ENCODE data around the gene RTN4IP1. TPM values are rescaled to one million over a fixed set of nuclear protein-coding genes. Genes with fewer than 3 reads are reported as not detected.
"Not testable (repeated sequence)": the region's sequence is repeated elsewhere in the genome, so short reads cannot be mapped to it uniquely, and the experiment has no call there.

RTN4IP1 gene
- total and polyA plus RNA-seq, 9 of the 15 experiments (the other 6 are each of a cell fraction or from before 2014, with no cell fraction given) = 17.9 to 46.0 (median 22.2) TPM

DNA sequence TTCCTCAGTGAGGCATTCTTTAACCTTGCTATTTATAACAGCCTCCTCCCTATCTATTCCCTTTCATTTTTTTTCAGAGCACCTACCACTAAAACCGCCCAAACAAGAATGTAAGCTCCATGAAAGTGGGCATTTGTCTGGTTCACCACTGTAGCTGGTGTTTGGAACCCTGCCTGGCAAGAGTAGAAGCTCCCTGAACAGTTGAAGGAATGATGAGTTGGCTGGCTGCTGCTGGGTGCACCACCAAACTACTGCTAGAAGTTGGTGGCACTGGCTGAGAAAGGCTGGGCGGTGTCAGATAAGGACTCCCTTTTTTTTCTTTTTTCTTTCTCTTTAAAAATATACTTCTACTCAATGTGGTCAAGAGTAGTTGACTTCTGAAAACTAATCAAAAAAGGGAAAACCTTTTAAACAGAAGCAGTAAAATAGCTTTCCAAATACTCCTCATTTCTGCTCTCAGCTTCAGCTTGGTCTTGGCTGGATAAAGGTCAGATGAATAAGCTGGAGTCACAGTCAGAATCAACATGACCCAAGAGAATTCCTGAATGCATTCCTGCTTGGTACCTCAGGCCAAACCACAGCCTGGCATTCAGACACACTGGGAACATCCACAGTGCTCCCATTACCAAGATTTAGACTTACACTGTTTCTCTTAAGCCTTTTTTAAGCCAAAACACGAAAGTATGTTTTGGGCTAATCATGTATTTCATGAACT is 38.0 kb downstream of the RTN4IP1 start:
- FAIRE-seq = no peak
- DNase-seq (ENCODE audit: extremely low read depth in 1 of 4, low spot score in 3 of 4) = no peak
- Histone ChIP-seq H3K9me3 (replicated peaks; ENCODE audit: control insufficient read depth, insufficient read depth, low read depth, low read length) (no peaks in the 10 kb centered on the region), H3K27ac (ENCODE audit: extremely low read depth, low read depth, low read length) (no peak overlapping the region), H3K4me2 (ENCODE audit: insufficient read depth, low read length) (no peak overlapping the region), H3K4me1 (replicated peaks in 1 of 2; ENCODE audit: control insufficient read depth in 2 of 2, insufficient read depth in 2 of 2, low read length in 2 of 2) (no peaks in the 10 kb centered on the region), H3K4me3 (no peak overlapping the region), H3K9ac (ENCODE audit: insufficient read depth in 1 of 2, low read depth in 2 of 2, low read length in 2 of 2) (no peak overlapping the region), H2AFZ (ENCODE audit: low read depth, low read length) (no peak overlapping the region), H3K9me1 (ENCODE audit: control insufficient read depth, insufficient read depth, low read length) (no peaks in the 10 kb centered on the region), H3K79me2 (ENCODE audit: control insufficient read depth, insufficient read depth, low read length) (no peaks in the 10 kb centered on the region), H4K20me1 (replicated peaks; ENCODE audit: control insufficient read depth, insufficient read depth, low read length) (no peaks in the 10 kb centered on the region), H3K27me3 (ENCODE audit: control insufficient read depth in 2 of 2, insufficient read depth in 2 of 2, low read length in 2 of 2) (no peaks in the 10 kb centered on the region), H3K36me3 (ENCODE audit: control insufficient read depth, insufficient read depth, low read length) (peaks cover 26% of the 10 kb centered on the region)
- TF ChIP-seq NONO (IDR thresholded peaks at IDR 0.05; ENCODE audit: low read depth in 2 of 2, low read length in 1 of 2) = no peak
- TF ChIP-seq HIVEP1 (CRISPR knock-in tag; IDR thresholded peaks at IDR 0.05) = no peak
- TF ChIP-seq MCM7 (IDR thresholded peaks at IDR 0.05) = no peak
- no peak for TF ChIP-seq WHSC1 (IDR thresholded peaks at IDR 0.05; ENCODE audit: low read length)
- TF ChIP-seq ZNF184 (CRISPR knock-in tag; IDR thresholded peaks at IDR 0.05) = no peak
- 77% methylated on average over 3 of the region's 3 CpGs for WGBS (ENCODE audit: insufficient coverage, low coverage, missing lambda C conversion rate)
- intact Hi-C loops (cut with micrococcal nuclease) = no loop called here
- ChIA-PET CTCF (ENCODE audit: low intra/inter-chr PET ratio) (no interaction called here), POLR2A (interaction anchor here (0.8 kb wide), 1 partner anchor 392 kb away, joined by 3 read pairs; no protein-coding TSS in a partner anchor)
- no peak for ATAC-seq
- BruUV-seq (replicated peaks) = no TSS peak
- in situ Hi-C loops (cut with MboI) = no loop called here

GRCh38 chr6:106588937-106589336 is 40.4 kb downstream of the RTN4IP1 start:
- peak; percentile 91 for TF ChIP-seq ZNF263 (CRISPR knock-in tag; IDR thresholded peaks at IDR 0.05; ENCODE audit: borderline replicate concordance)
- H3K4me1 ChIP-seq (replicated peaks in 1 of 2; ENCODE audit: control insufficient read depth in 2 of 2, insufficient read depth in 2 of 2, low read length in 2 of 2); H3K9ac ChIP-seq (ENCODE audit: insufficient read depth in 1 of 2, low read depth in 2 of 2, low read length in 2 of 2); DNase-seq (ENCODE audit: extremely low read depth in 1 of 4, low spot score in 3 of 4); H3K27me3 ChIP-seq (ENCODE audit: control insufficient read depth in 2 of 2, insufficient read depth in 2 of 2, low read length in 2 of 2); H4K20me1 ChIP-seq (replicated peaks; ENCODE audit: control insufficient read depth, insufficient read depth, low read length); in situ Hi-C loops (cut with MboI); H3K27ac ChIP-seq (ENCODE audit: extremely low read depth, low read depth, low read length); BruUV-seq (replicated peaks); H2AFZ ChIP-seq (ENCODE audit: low read depth, low read length); H3K4me3 ChIP-seq; H3K9me3 ChIP-seq (replicated peaks; ENCODE audit: control insufficient read depth, insufficient read depth, low read depth, low read length); H3K4me2 ChIP-seq (ENCODE audit: insufficient read depth, low read length); H3K9me1 ChIP-seq (ENCODE audit: control insufficient read depth, insufficient read depth, low read length); POLR2A ChIA-PET; H3K79me2 ChIP-seq (ENCODE audit: control insufficient read depth, insufficient read depth, low read length); FAIRE-seq; ATAC-seq; intact Hi-C loops (cut with micrococcal nuclease): not testable (repeated sequence)
- 50% methylated on average over 2 of the region's 5 CpGs for WGBS (ENCODE audit: insufficient coverage, low coverage, missing lambda C conversion rate)
- CTCF ChIA-PET (ENCODE audit: low intra/inter-chr PET ratio) = interaction anchor here (0.6 kb wide), 1 partner anchor 67 kb away, joined by 6 read pairs; no protein-coding TSS in a partner anchor
- H3K36me3 ChIP-seq (ENCODE audit: control insufficient read depth, insufficient read depth, low read length) = peaks cover 42% of the 10 kb centered on the region

Measured in K562 (cell line).